AG04449 (cell line): ENCODE results near the gene BCAS4.

ENCODE experiments used
- CTCF ChIA-PET: fragments of 350-600 bp; formaldehyde crosslinking; extraction: SDS; loops from one replicate; lab custom pipeline; 2021; ENCODE audit warnings: antibody characterized with exemption; lab: Yijun Ruan, JAX
- POLR2A ChIA-PET: fragments of 400-600, 350-600 bp; formaldehyde crosslinking; extraction: SDS; loops from one replicate; lab custom pipeline; 2020; ENCODE audit warnings: antibody characterized with exemption, inconsistent platforms; lab: Yijun Ruan, JAX
- DNase-seq: peaks from one replicate; pipeline ENCODE4 v3.0.0-alpha.2; 2010; ENCODE audit warnings: low read depth, low spot score
- H3K4me3 ChIP-seq: 2 replicates; pipeline ENCODE4 v1.5.1; 2011; ENCODE audit warnings: low read depth, mild to moderate bottlenecking, control low read depth, low read length
- CTCF ChIP-seq: IDR thresholded peaks from one replicate; pipeline ENCODE4 v1.5.1; 2011; ENCODE audit warnings: mild to moderate bottlenecking, moderate library complexity, low read length, control low read depth, inconsistent platforms; ENCODE audit not compliant: insufficient read depth; ENCODE audit errors: missing control alignments

Gene BCAS4

GRCh38 chr20:50858525-50858924, 63.7 kb downstream of the BCAS4 start:
- no peak for DNase-seq
- TF ChIP-seq CTCF, result no peak
- POLR2A ChIA-PET, result no interaction called here
- no peak overlapping the region for H3K4me3 ChIP-seq
- CTCF ChIA-PET, result no interaction called here

- TF ChIP-seq CTCF, result no peak
- DNase-seq, result no peak
- POLR2A ChIA-PET, result no interaction called here
- H3K4me3 ChIP-seq, result no peak overlapping the region
- CTCF ChIA-PET, result no interaction called here
These were observed 64.3 kb downstream of the BCAS4 start for GRCh38 chr20:50859161-50859560.

DNA sequence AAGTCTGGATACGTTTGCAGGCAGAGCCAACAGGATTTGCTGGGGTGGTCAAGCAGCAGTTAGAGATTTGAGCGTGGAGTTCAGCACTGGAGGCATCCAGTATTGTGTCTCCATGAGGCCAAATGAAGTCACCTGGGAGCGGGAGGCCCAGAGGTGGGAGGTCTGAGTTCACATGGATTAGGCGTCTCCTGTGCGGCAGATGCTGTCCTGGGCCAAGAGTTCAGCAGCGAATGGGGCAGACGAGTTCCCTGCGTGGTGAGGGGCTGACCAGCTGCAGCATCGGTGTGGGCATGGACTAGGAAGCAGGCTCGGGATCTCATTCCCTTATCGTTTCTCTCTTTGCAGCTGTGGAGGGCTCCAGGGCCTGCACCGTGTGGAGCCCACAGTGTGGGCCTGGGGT, 66.2 kb downstream of the BCAS4 start:
- ChIA-PET POLR2A (no interaction called here), CTCF (no interaction called here)
- no peak overlapping the region for H3K4me3 ChIP-seq
- no peak for DNase-seq
- TF ChIP-seq CTCF, result no peak

DNA sequence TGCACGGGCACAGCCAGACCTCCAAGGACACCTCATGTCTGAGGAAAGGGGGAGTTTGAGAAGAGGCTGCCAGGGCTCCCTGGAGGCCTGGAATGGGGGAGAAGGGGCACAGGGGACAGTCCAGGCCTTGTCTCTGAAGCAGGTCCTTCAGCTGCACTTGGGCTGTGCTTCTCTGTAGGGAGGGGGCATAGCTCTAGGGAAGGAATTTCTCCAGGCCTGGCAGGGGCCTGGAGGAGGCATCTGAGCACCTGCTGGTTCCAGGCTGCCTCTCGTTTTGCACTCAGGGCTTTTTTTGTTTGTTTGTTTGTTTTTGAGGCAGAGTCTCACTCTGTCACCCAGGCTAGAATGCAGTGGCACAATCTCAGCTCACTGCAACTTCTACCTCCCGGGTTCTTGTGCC, 67.7 kb downstream of the BCAS4 start:
- ChIA-PET POLR2A (no interaction called here), CTCF (interaction anchor here (0.8 kb wide), 1 partner anchor 67 kb away, joined by 4 read pairs; no protein-coding TSS in a partner anchor)
- no peak overlapping the region for H3K4me3 ChIP-seq
- no peak for TF ChIP-seq CTCF
- DNase-seq, result no peak

GRCh38 chr20:50865114-50865513, 70.3 kb downstream of the BCAS4 start:
- CTCF ChIA-PET, result no interaction called here

DNA sequence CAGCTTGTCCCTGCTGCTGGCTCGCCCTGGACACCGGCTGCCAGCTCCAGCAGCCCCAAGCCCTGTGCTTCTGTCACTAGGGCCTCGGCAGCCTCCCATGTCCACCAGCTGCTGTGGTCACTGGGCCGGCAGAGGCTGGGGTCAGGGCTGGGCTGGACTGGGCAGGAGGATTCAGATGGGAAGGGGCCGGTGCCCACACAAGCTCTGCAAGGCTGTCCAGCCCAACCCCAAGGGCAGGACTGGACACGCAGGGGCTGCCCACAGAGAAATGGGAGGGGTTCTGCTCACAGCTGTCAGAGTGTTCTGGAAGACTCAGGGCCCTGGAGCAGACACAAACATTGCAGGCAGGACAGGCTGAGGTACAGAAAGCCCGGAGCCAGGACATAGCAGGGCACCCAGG, 70.7 kb downstream of the BCAS4 start:
- H3K4me3 ChIP-seq, result no peak overlapping the region
- DNase-seq, result no peak
- POLR2A ChIA-PET, result interaction anchor here (0.7 kb wide), 1 partner anchor 23 kb away, joined by 3 read pairs; no protein-coding TSS in a partner anchor
- no peak for TF ChIP-seq CTCF
- CTCF ChIA-PET, result interaction anchor here (0.7 kb wide), 2 partner anchors 13 to 15 kb away, joined by 3 read pairs; no protein-coding TSS in a partner anchor

More at GRCh38 chr20:50865114-50865513, 70.3 kb downstream of the BCAS4 start:
- no peak for DNase-seq
- TF ChIP-seq CTCF, result no peak
- no peak overlapping the region for H3K4me3 ChIP-seq
- POLR2A ChIA-PET, result interaction anchor here (0.7 kb wide), 1 partner anchor 23 kb away, joined by 3 read pairs; no protein-coding TSS in a partner anchor
